ENCODE results near the gene ABCC4. TPM values are rescaled to one million over a fixed set of nuclear protein-coding genes. Genes with fewer than 3 reads are reported as not detected.
A peak's percentile ranks its signal among the peaks of the same experiment; 100 is the strongest.

Gene ABCC4
- total RNA-seq, 1 experiment from 2014 or later: 17.0 TPM

DNA sequence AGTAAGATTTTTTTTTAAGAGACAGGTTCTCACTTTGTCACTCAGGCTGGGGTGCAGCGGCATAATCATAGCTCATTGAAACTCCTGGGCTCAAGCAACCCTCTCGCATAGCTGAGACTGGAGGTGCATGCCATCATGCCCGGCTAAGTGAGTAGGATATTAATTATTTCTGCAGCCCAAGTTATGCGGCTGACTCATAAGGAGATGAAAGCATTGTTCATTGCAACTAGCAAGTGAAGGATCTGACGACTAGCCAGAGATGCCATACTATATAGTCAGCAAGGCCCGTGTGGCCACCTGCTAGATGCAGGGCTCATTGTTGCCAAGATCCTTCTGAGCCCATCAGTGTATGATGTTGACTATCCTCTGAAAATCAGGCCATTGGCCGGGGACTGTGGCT is 45.2 kb downstream of the ABCC4 start:
- no peak for TF ChIP-seq EZH2 (IDR thresholded peaks at IDR 0.05; ENCODE audit: low read depth)
- TF ChIP-seq, protein P1, sequence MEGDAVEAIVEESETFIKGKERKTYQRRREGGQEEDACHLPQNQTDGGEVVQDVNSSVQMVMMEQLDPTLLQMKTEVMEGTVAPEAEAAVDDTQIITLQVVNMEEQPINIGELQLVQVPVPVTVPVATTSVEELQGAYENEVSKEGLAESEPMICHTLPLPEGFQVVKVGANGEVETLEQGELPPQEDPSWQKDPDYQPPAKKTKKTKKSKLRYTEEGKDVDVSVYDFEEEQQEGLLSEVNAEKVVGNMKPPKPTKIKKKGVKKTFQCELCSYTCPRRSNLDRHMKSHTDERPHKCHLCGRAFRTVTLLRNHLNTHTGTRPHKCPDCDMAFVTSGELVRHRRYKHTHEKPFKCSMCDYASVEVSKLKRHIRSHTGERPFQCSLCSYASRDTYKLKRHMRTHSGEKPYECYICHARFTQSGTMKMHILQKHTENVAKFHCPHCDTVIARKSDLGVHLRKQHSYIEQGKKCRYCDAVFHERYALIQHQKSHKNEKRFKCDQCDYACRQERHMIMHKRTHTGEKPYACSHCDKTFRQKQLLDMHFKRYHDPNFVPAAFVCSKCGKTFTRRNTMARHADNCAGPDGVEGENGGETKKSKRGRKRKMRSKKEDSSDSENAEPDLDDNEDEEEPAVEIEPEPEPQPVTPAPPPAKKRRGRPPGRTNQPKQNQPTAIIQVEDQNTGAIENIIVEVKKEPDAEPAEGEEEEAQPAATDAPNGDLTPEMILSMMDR (conservative IDR thresholded peaks at IDR 0.05): no peak

DNA sequence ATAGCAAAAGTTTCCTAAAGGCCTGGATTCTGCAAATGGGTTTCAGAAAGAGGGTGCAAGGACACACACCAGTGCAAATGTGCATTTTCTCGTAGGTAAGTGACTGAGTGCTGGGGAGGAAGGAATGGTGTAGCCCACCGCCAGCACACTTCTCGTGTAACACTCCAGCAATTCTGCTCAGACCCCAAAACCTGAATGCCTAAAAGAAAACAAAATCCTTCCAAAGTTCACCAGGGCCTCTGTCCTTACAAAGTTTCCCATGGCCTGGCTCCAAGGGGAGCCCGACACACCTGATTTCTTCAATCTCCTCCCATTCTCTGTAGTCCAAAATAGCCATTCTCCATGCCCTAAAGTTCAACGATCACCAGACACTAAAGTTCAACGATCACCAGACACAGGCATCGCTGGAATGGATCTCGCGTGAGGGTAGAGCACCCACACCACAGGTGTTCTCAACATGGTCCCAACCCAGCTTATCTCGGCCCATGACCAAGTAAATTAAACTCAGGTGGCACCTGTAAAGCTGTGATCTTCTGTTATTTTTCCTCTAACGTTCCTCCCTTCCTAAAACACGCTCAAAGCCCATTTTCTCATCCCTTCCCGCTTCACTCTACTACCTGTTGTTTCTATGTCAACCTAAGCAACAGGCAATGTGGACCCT is 46.0 kb downstream of the ABCC4 start:
- Histone ChIP-seq H2AFZ (no peak overlapping the region), H3K27me3 (ENCODE audit: insufficient read depth, low read depth) (no peaks in the 10 kb centered on the region), H3K79me2 (ENCODE audit: low read depth) (no peaks in the 10 kb centered on the region; the same call in 1 of the 2 replicates), H3K36me3 (ENCODE audit: low read depth) (no peaks in the 10 kb centered on the region), H3K27ac (peak overlapping the region; percentile 70), H3K4me1 (replicated peaks; ENCODE audit: insufficient read depth) (peaks cover 46% of the 10 kb centered on the region), H4K20me1 (ENCODE audit: insufficient read depth) (no peaks in the 10 kb centered on the region), H3K4me2 (peak overlapping the region; percentile 64), H3K4me3 (no peak overlapping the region), H3K9me3 (ENCODE audit: insufficient read depth, low read depth) (no peaks in the 10 kb centered on the region), H3F3A (ENCODE audit: insufficient read depth, low read depth) (peaks cover 33% of the 10 kb centered on the region), H3K9me2 (ENCODE audit: insufficient read depth) (no peaks in the 10 kb centered on the region)
- DNase-seq: no peak
- BruUV-seq (replicated peaks): TSS peak; percentile 59
- ChIA-PET CTCF (interaction anchor here (1.3 kb wide), 1 partner anchor 149 kb away, joined by 8 read pairs; no protein-coding TSS in a partner anchor), POLR2A (ENCODE audit: unreplicated experiment) (no interaction called here)
- TF ChIP-seq, protein P1 (conservative IDR thresholded peaks at IDR 0.05): no peak
- no peak for TF ChIP-seq EZH2 (IDR thresholded peaks at IDR 0.05; ENCODE audit: low read depth)
- intact Hi-C loops (cut with micrococcal nuclease; ENCODE audit: unreplicated experiment): no loop called here

More for the DNA sequence above, 45.2 kb downstream of the ABCC4 start:
- no peak overlapping the region for H3K4me3 ChIP-seq
- H3K36me3 ChIP-seq (ENCODE audit: low read depth): no peaks in the 10 kb centered on the region
- H3K79me2 ChIP-seq (ENCODE audit: low read depth): no peaks in the 10 kb centered on the region; the same call in 1 of the 2 replicates
- H3K27me3 ChIP-seq (ENCODE audit: insufficient read depth, low read depth): no peaks in the 10 kb centered on the region
- CTCF ChIA-PET: interaction anchor here (0.5 to 1.3 kb wide), 5 partner anchors 10 to 169 kb away, joined by 3 to 8 read pairs (median 4); no protein-coding TSS in a partner anchor
- peak; percentile 77 to 100 for DNase-seq
- H3K27ac ChIP-seq: peak overlapping the region; percentile 70
- H4K20me1 ChIP-seq (ENCODE audit: insufficient read depth): no peaks in the 10 kb centered on the region
- no peaks in the 10 kb centered on the region for H3K9me2 ChIP-seq (ENCODE audit: insufficient read depth)
- no peaks in the 10 kb centered on the region for H3K9me3 ChIP-seq (ENCODE audit: insufficient read depth, low read depth)
- POLR2A ChIA-PET (ENCODE audit: unreplicated experiment): interaction anchor here (0.7 kb wide), 1 partner anchor 10 kb away, joined by 4 read pairs; no protein-coding TSS in a partner anchor
- H2AFZ ChIP-seq: no peak overlapping the region
- peaks cover 33% of the 10 kb centered on the region for H3F3A ChIP-seq (ENCODE audit: insufficient read depth, low read depth)
- peak overlapping the region; percentile 64 for H3K4me2 ChIP-seq
- H3K4me1 ChIP-seq (replicated peaks; ENCODE audit: insufficient read depth): peaks cover 46% of the 10 kb centered on the region
- BruUV-seq (replicated peaks): no TSS peak
- intact Hi-C loops (cut with micrococcal nuclease; ENCODE audit: unreplicated experiment): no loop called here

DNA sequence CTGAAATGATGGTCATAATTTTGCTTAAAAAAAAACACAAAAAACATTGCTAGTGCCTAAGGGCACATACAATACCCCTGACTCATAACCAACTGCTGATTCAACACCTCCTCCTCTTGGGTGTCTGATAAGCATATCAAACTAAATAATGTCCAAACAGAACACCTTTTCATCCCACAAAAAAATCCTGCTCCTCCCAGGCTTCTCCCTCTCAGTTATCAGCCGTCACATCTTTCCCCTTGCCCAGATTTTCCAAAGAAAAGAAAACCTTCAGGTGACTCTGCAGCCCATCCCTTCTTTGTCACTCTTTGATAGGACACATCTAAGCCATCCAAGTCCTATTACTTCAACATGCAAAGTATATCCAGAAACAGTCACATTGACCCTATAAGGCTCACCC is 46.9 kb downstream of the ABCC4 start:
- Histone ChIP-seq H3K4me2 (peak overlapping the region; percentile 64), H3K4me1 (replicated peaks; ENCODE audit: insufficient read depth) (peaks cover 46% of the 10 kb centered on the region), H3K36me3 (ENCODE audit: low read depth) (no peaks in the 10 kb centered on the region), H2AFZ (no peak overlapping the region), H3F3A (ENCODE audit: insufficient read depth, low read depth) (peaks cover 33% of the 10 kb centered on the region), H3K4me3 (no peak overlapping the region), H3K9me2 (ENCODE audit: insufficient read depth) (no peaks in the 10 kb centered on the region), H3K27ac (peak overlapping the region; percentile 70), H3K27me3 (ENCODE audit: insufficient read depth, low read depth) (no peaks in the 10 kb centered on the region), H3K9me3 (ENCODE audit: insufficient read depth, low read depth) (no peaks in the 10 kb centered on the region), H4K20me1 (ENCODE audit: insufficient read depth) (no peaks in the 10 kb centered on the region), H3K79me2 (ENCODE audit: low read depth) (no peaks in the 10 kb centered on the region; the same call in 1 of the 2 replicates)
- no TSS peak for BruUV-seq (replicated peaks)
- ChIA-PET CTCF (no interaction called here), POLR2A (ENCODE audit: unreplicated experiment) (interaction anchor here (0.7 kb wide), 1 partner anchor 22 kb away, joined by 3 read pairs; no protein-coding TSS in a partner anchor)
- DNase-seq: peak; percentile 51 to 78
- TF ChIP-seq, protein P1 (conservative IDR thresholded peaks at IDR 0.05): no peak
- TF ChIP-seq EZH2 (IDR thresholded peaks at IDR 0.05; ENCODE audit: low read depth): no peak
- intact Hi-C loops (cut with micrococcal nuclease; ENCODE audit: unreplicated experiment): loop anchor here (1.0 kb wide), 2 partner anchors 45 to 60 kb away; no protein-coding TSS in a partner anchor

Data from PC-9 (cell line).